GM12878 (cell line): ENCODE results near the gene SPATA31A6.
"Not testable (repeated sequence)": the region's sequence is repeated elsewhere in the genome, so short reads cannot be mapped to it uniquely, and the experiment has no call there.

Experiments
- ASH2L ChIP-seq: fragments of 300-600, 200-600 bp; sonication (generic); IDR thresholded peaks from 2 replicates; pipeline ENCODE4 v1.6.1; 2017; ENCODE audit warnings: low read depth, mild to moderate bottlenecking, borderline replicate concordance
- CHD1 ChIP-seq: IDR thresholded peaks from 2 replicates; pipeline ENCODE4 v1.6.1; 2012; ENCODE audit warnings: low read depth, low read length, improper control_type of control experiment
- EZH2 ChIP-seq: IDR thresholded peaks from 2 replicates; pipeline ENCODE4 v1.6.1; 2012; ENCODE audit warnings: low read depth, mild to moderate bottlenecking, control low read depth, inconsistent platforms, low read length, borderline replicate concordance; ENCODE audit not compliant: control insufficient read depth
- HDAC6 ChIP-seq: fragments of 200-600 bp; sonication (generic); IDR thresholded peaks from one replicate; pipeline ENCODE4 v1.8.0; 2017; ENCODE audit warnings: antibody characterized with exemption; ENCODE audit not compliant: unreplicated experiment
- IRF4 ChIP-seq: IDR thresholded peaks from 2 replicates; pipeline ENCODE4 v1.6.1; 2011; ENCODE audit warnings: low read depth, low read length
- MXI1 ChIP-seq: fragments of 150-350 bp; IDR thresholded peaks from 2 replicates; pipeline ENCODE4 v1.6.1; 2011; ENCODE audit warnings: low read depth, mild to moderate bottlenecking, inconsistent platforms, low read length, improper control_type of control experiment
- POLR2A ChIP-seq: IDR thresholded peaks from 2 replicates; pipeline ENCODE4 v1.6.1; 2011; ENCODE audit warnings: low read depth, mild to moderate bottlenecking, low read length
- SMAD1 ChIP-seq: fragments of 450-650 bp; IDR thresholded peaks from 2 replicates; pipeline ENCODE4 v1.6.1; 2018; ENCODE audit warnings: mild to moderate bottlenecking, low read depth; ENCODE audit not compliant: partially characterized antibody
- TCF12 ChIP-seq: IDR thresholded peaks from 2 replicates; pipeline ENCODE4 v1.6.1; 2011; ENCODE audit warnings: low read depth, mild to moderate bottlenecking, low read length
- ZNF274 ChIP-seq: IDR thresholded peaks from one replicate; pipeline ENCODE4 v1.8.0; 2011; ENCODE audit not compliant: insufficient read length, insufficient read depth
- TF ChIP-seq, protein P1 (sequence below), 3 experiments: IDR thresholded peaks in 2 of 3; conservative IDR thresholded peaks in 1 of 3; 2 replicates each; pipeline ENCODE4 v1.5.1; 2011; ENCODE audit warnings: low read depth in 3 of 3, low read length in 3 of 3, mild to moderate bottlenecking in 3 of 3, control low read depth in 2 of 3, moderate library complexity in 2 of 3, inconsistent platforms in 1 of 3, mixed read lengths in 1 of 3; ENCODE audit not compliant: control insufficient read depth in 2 of 3, insufficient read depth in 1 of 3; ENCODE audit errors: extremely low read depth in 1 of 3
- TF ChIP-seq, protein P2 (sequence below): fragments of 150-350 bp; IDR thresholded peaks from 2 replicates; pipeline ENCODE4 v1.6.1; 2016; ENCODE audit warnings: low read depth, low read length
- TF ChIP-seq, protein P3 (sequence below): IDR thresholded peaks from 2 replicates; pipeline ENCODE4 v1.6.1; 2012; ENCODE audit warnings: low read depth, low read length, improper control_type of control experiment
- TF ChIP-seq, protein P4 (sequence below): IDR thresholded peaks from 2 replicates; pipeline ENCODE4 v1.6.1; 2011; ENCODE audit warnings: mild to moderate bottlenecking, low read depth, low read length, moderate library complexity; ENCODE audit not compliant: insufficient replicate concordance

DNA sequence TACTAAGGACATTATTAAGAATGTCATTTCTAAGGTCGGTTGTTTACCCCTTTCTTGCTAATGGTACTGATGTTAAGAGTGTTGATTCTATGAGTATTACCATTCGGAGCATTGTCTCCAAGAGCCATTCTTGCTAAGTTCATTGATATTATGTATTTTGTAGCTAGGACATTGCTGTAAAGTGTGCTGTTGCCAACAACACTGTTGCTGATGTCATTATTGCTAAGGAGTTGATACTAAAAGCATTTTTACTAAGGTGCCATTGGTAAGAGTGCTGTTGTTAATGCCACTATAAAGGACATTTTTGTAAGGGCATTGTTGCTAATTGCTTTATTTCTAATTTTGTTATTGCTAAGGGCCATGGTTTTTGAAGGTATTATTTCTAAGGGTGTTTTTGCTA is 55.4 kb downstream of the SPATA31A6 start:
- TF ChIP-seq, protein P1, sequence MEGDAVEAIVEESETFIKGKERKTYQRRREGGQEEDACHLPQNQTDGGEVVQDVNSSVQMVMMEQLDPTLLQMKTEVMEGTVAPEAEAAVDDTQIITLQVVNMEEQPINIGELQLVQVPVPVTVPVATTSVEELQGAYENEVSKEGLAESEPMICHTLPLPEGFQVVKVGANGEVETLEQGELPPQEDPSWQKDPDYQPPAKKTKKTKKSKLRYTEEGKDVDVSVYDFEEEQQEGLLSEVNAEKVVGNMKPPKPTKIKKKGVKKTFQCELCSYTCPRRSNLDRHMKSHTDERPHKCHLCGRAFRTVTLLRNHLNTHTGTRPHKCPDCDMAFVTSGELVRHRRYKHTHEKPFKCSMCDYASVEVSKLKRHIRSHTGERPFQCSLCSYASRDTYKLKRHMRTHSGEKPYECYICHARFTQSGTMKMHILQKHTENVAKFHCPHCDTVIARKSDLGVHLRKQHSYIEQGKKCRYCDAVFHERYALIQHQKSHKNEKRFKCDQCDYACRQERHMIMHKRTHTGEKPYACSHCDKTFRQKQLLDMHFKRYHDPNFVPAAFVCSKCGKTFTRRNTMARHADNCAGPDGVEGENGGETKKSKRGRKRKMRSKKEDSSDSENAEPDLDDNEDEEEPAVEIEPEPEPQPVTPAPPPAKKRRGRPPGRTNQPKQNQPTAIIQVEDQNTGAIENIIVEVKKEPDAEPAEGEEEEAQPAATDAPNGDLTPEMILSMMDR (IDR thresholded peaks at IDR 0.05 in 2 of 3, conservative IDR thresholded peaks at IDR 0.05 in 1 of 3; ENCODE audit: control insufficient read depth in 2 of 3, extremely low read depth in 1 of 3, insufficient read depth in 1 of 3, low read depth in 3 of 3, low read length in 3 of 3): not testable (repeated sequence)
- TF ChIP-seq, protein P2, sequence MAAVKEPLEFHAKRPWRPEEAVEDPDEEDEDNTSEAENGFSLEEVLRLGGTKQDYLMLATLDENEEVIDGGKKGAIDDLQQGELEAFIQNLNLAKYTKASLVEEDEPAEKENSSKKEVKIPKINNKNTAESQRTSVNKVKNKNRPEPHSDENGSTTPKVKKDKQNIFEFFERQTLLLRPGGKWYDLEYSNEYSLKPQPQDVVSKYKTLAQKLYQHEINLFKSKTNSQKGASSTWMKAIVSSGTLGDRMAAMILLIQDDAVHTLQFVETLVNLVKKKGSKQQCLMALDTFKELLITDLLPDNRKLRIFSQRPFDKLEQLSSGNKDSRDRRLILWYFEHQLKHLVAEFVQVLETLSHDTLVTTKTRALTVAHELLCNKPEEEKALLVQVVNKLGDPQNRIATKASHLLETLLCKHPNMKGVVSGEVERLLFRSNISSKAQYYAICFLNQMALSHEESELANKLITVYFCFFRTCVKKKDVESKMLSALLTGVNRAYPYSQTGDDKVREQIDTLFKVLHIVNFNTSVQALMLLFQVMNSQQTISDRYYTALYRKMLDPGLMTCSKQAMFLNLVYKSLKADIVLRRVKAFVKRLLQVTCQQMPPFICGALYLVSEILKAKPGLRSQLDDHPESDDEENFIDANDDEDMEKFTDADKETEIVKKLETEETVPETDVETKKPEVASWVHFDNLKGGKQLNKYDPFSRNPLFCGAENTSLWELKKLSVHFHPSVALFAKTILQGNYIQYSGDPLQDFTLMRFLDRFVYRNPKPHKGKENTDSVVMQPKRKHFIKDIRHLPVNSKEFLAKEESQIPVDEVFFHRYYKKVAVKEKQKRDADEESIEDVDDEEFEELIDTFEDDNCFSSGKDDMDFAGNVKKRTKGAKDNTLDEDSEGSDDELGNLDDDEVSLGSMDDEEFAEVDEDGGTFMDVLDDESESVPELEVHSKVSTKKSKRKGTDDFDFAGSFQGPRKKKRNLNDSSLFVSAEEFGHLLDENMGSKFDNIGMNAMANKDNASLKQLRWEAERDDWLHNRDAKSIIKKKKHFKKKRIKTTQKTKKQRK: not testable (repeated sequence)
- TF ChIP-seq, protein P3, sequence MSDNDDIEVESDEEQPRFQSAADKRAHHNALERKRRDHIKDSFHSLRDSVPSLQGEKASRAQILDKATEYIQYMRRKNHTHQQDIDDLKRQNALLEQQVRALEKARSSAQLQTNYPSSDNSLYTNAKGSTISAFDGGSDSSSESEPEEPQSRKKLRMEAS: not testable (repeated sequence)
- not testable (repeated sequence) for TF ChIP-seq HDAC6, ASH2L, POLR2A, MXI1, SMAD1, ZNF274, CHD1, EZH2, TCF12, IRF4
- TF ChIP-seq, protein P4, sequence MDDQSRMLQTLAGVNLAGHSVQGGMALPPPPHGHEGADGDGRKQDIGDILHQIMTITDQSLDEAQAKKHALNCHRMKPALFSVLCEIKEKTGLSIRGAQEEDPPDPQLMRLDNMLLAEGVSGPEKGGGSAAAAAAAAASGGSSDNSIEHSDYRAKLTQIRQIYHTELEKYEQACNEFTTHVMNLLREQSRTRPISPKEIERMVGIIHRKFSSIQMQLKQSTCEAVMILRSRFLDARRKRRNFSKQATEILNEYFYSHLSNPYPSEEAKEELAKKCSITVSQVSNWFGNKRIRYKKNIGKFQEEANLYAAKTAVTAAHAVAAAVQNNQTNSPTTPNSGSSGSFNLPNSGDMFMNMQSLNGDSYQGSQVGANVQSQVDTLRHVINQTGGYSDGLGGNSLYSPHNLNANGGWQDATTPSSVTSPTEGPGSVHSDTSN: not testable (repeated sequence)
